ENCODE results near the gene TMEM100.

- no peak for TF ChIP-seq POLR2AphosphoS5 (IDR thresholded peaks at IDR 0.05; ENCODE audit: low read depth, low read length)
- TF ChIP-seq POLR2A (IDR thresholded peaks at IDR 0.05; ENCODE audit: low read depth, low read length) = no peak
- TF ChIP-seq POU2F2 (IDR thresholded peaks at IDR 0.05; ENCODE audit: low read depth, low read length) = no peak
These were observed 14.3 kb downstream of the TMEM100 start for GRCh38 chr17:55708175-55708974.
